Spleen (tissue), 11 donors: ENCODE data around the gene ONECUT2. TPM values are rescaled to one million over a fixed set of nuclear protein-coding genes. Genes with fewer than 3 reads are reported as not detected.
A peak's percentile ranks its signal among the peaks of the same experiment; 100 is the strongest.

Source experiments
- DNase-seq: peaks from one replicate; pipeline ENCODE4 v3.0.0-alpha.2; 2020
- H3K27ac ChIP-seq, 8 donors: fragments of 200-600 bp; sonication (generic) in 7 of 8; 1 replicate in 4 of 8; 2 replicates in 4 of 8; pipeline versions ENCODE4 v1.5.0 to v1.8.0; 2016 to 2021; ENCODE audit warnings: inconsistent platforms in 4 of 8, mild to moderate bottlenecking in 4 of 8, moderate library complexity in 1 of 8
- H3K27me3 ChIP-seq, 7 donors: fragments of 200-600 bp; sonication (generic) in 6 of 7; replicated peaks in 1 of 7; 1 replicate in 4 of 7; 2 replicates in 3 of 7; pipeline versions ENCODE4 v1.5.0 to v1.8.0; 2016 to 2021; ENCODE audit warnings: inconsistent platforms in 3 of 7, mild to moderate bottlenecking in 1 of 7
- H3K36me3 ChIP-seq, 6 donors: fragments of 200-600 bp; sonication (generic) in 5 of 6; 1 replicate in 4 of 6; 2 replicates in 2 of 6; pipeline versions ENCODE4 v1.5.0 to v1.8.0; 2016 to 2021; ENCODE audit warnings: inconsistent platforms in 2 of 6
- H3K4me1 ChIP-seq, 6 donors: fragments of 200-600 bp; sonication (generic) in 5 of 6; 1 replicate in 3 of 6; 2 replicates in 3 of 6; pipeline versions ENCODE4 v1.5.0 to v1.8.0; 2016 to 2021; ENCODE audit warnings: inconsistent platforms in 3 of 6
- H3K4me3 ChIP-seq, 8 donors: fragments of 200-600 bp; sonication (generic) in 7 of 8; 1 replicate in 4 of 8; 2 replicates in 4 of 8; pipeline versions ENCODE4 v1.5.0 to v1.8.0; 2016 to 2021; ENCODE audit warnings: inconsistent platforms in 4 of 8, mild to moderate bottlenecking in 4 of 8, moderate library complexity in 2 of 8
- H3K9me3 ChIP-seq, 8 donors: fragments of 200-600 bp; sonication (generic) in 7 of 8; 1 replicate in 4 of 8; 2 replicates in 4 of 8; pipeline versions ENCODE4 v1.5.0 to v1.8.0; 2016 to 2021; ENCODE audit warnings: inconsistent platforms in 4 of 8
- CTCF ChIP-seq, 11 experiments: fragments of 200-600 bp in 7 of 11; fragments of 450-650 bp in 4 of 11; sonication (generic) in 4 of 11; IDR thresholded peaks in 8 of 11; conservative IDR thresholded peaks in 3 of 11; 1 replicate in 7 of 11; 2 replicates in 4 of 11; pipeline versions ENCODE4 v1.4.0 to v1.8.0; 2016 to 2021; ENCODE audit warnings: antibody characterized with exemption in 11 of 11, inconsistent platforms in 4 of 11, mild to moderate bottlenecking in 1 of 11
- POLR2A ChIP-seq, 3 donors: fragments of 450-650 bp; IDR thresholded peaks; one replicate each; pipeline ENCODE4 v1.5.1; 2017; ENCODE audit warnings: antibody characterized with exemption in 3 of 3, mild to moderate bottlenecking in 1 of 3
- POLR2AphosphoS5 ChIP-seq, 3 donors: sonication (generic); formaldehyde crosslinking; IDR thresholded peaks; one replicate each; pipeline ENCODE4 v1.5.1; 2017; ENCODE audit warnings: antibody characterized with exemption in 3 of 3
- WGBS, 5 donors: extraction: QIAGEN DNeasy Blood & Tissue Kit in 3 of 5; methylation state at CpG; one replicate each; pipeline versions ENCODE4 v1.1.5 to v1.1.7; 2013 to 2018; 5-methylcytosine and 5-hydroxymethylcytosine counted together
- intact Hi-C: fragments of 100-400 bp; cut with DNase I; formaldehyde crosslinking; loops from one replicate; pipeline ENCODE4 v1.15.0; 2023; ENCODE audit warnings: low total_unique reads
- polyA plus RNA-seq, 3 donors: library from polyadenylated mRNA; stranded (reverse); fragments of 200-250 nt; gene quantifications; one replicate each; pipeline ENCODE4 v1.2.1, GENCODE V29; 2013
- total RNA-seq, 7 donors: library from RNA; depleted of rRNA in 3 of 7; stranded (reverse); fragments of >200 nt in 3 of 7; fragmentation: NEBNext Ultra II Directional in 4 of 7; extraction: Animal tissue kit (Norgen Biotek cat#: 25700) in 4 of 7; gene quantifications; one replicate each; pipeline versions ENCODE4 v1.1.0 to v1.2.1, GENCODE V29; 2016 to 2021
- donor health status: healthy with polysubstance abuse.
- donor health status: DM: no; HTN: no; CAD: no; lungs with moderate emphysema.
- donor health status: DM: no; HTN: no; CAD: no.
- donor health status: Bipolar disorder and iron deficiency.
- donor health status: healthy.
- donor health status: DM: no; HTN: no; CAD: no.
- donor health status: DM: yes; HTN: yes; CAD: no.

ONECUT2 gene
- total and polyA plus RNA-seq, 10 donors: under 0.01 to 0.03 (median 0.03) TPM; not detected in 7

- H3K9me3 ChIP-seq: peaks cover 0 to 6% (median 0%) of the 10 kb centered on the region in 8 donors
- peak overlapping the region in 3 of 8 donors; percentile 31 to 44 (median 44) for H3K27ac ChIP-seq
- 51 to 61% (median 56%) methylated on average over 11 of the region's 11 CpGs for WGBS, 5 donors
- H3K4me1 ChIP-seq: peaks cover 0 to 11% (median 2%) of the 10 kb centered on the region in 6 donors
- no peak overlapping the region for H3K4me3 ChIP-seq
- no peaks in the 10 kb centered on the region for H3K36me3 ChIP-seq
- TF ChIP-seq CTCF (IDR thresholded peaks at IDR 0.05 in 8 of 11, conservative IDR thresholded peaks at IDR 0.05 in 3 of 11) (no peak), POLR2AphosphoS5 (IDR thresholded peaks at IDR 0.05) (no peak), POLR2A (IDR thresholded peaks at IDR 0.05) (no peak)
- DNase-seq: no peak
- intact Hi-C loops: no loop called here
- peaks cover 0 to 5% (median 0%) of the 10 kb centered on the region in 7 donors for H3K27me3 ChIP-seq
These were observed 88.2 kb downstream of the ONECUT2 start for GRCh38 chr18:57523171-57523956.

- Histone ChIP-seq H3K27ac (no peak overlapping the region), H3K27me3 (no peaks in the 10 kb centered on the region), H3K9me3 (peaks cover 0 to 6% (median 0%) of the 10 kb centered on the region in 8 donors), H3K4me3 (no peak overlapping the region), H3K4me1 (peaks cover 0 to 11% (median 2%) of the 10 kb centered on the region in 6 donors), H3K36me3 (no peaks in the 10 kb centered on the region)
- no peak for DNase-seq
- TF ChIP-seq POLR2A (IDR thresholded peaks at IDR 0.05) (no peak), POLR2AphosphoS5 (IDR thresholded peaks at IDR 0.05) (no peak), CTCF (IDR thresholded peaks at IDR 0.05 in 8 of 11, conservative IDR thresholded peaks at IDR 0.05 in 3 of 11) (no peak)
- 68 to 79% (median 76%) methylated on average over 13 of the region's 13 CpGs for WGBS, 5 donors
- intact Hi-C loops: no loop called here
These were observed 92.5 kb downstream of the ONECUT2 start for GRCh38 chr18:57527556-57528229.

GRCh38 chr18:57529151-57529550 is 94.0 kb downstream of the ONECUT2 start:
- intact Hi-C loops: no loop called here
- Histone ChIP-seq H3K36me3 (no peaks in the 10 kb centered on the region), H3K4me3 (no peak overlapping the region), H3K4me1 (no peaks in the 10 kb centered on the region), H3K27me3 (no peaks in the 10 kb centered on the region), H3K27ac (no peak overlapping the region), H3K9me3 (peaks cover 0 to 6% (median 0%) of the 10 kb centered on the region in 8 donors)
- DNase-seq: no peak
- TF ChIP-seq CTCF (IDR thresholded peaks at IDR 0.05 in 8 of 11, conservative IDR thresholded peaks at IDR 0.05 in 3 of 11) (no peak), POLR2A (IDR thresholded peaks at IDR 0.05) (no peak), POLR2AphosphoS5 (IDR thresholded peaks at IDR 0.05) (no peak)
- WGBS, 5 donors: 75 to 86% (median 82%) methylated on average over 7 of the region's 7 CpGs
